Breast epithelium (tissue), 3 donors: ENCODE results near the gene AMPD1.

ENCODE experiments used
- CTCF ChIP-seq, 3 donors: fragments of 450-650 bp; IDR thresholded peaks; one replicate each; pipeline ENCODE4 v1.5.1; 2016 to 2017; ENCODE audit warnings: antibody characterized with exemption in 3 of 3, mild to moderate bottlenecking in 3 of 3, moderate library complexity in 3 of 3
- POLR2A ChIP-seq: fragments of 450-650 bp; IDR thresholded peaks from one replicate; pipeline ENCODE4 v1.6.1; 2016; ENCODE audit warnings: antibody characterized with exemption, mild to moderate bottlenecking, moderate library complexity

DNA sequence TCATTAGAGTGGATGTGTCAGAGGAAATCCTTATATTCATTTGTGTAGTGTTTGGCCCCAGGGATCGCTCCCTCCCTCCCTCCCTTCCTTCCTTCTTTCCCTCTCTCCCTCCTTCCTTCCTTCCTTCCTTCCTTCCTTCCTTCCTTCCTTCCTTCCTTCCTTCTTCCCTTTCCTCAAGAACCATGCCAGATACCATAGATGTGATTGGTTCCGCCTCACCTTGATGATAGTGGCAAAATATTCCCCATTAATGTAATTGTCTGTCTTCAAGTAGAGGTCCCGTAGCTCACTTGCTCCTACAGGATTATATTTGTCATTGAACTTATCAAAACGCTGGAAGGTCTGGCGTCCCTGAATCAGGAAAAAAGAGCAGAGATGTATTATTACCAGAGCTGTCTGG is 17.7 kb downstream of the AMPD1 start:
- no peak for TF ChIP-seq CTCF (IDR thresholded peaks at IDR 0.05)
- no peak for TF ChIP-seq POLR2A
